HG03135 (cell line): Measurements from ENCODE around the gene KDM5A.
"Not testable (repeated sequence)": the region's sequence is repeated elsewhere in the genome, so short reads cannot be mapped to it uniquely, and the experiment has no call there.

Experiments
- ATAC-seq: cut with Tn5 transposase; IDR thresholded peaks from one replicate; pipeline ENCODE4 v1.9.1; 2021; ENCODE audit warnings: mild to moderate bottlenecking, moderate library complexity; ENCODE audit not compliant: unreplicated experiment

KDM5A gene

GRCh38 chr12:241266-241665 lies 147.9 kb downstream of the KDM5A start:
- no peak for ATAC-seq

GRCh38 chr12:240566-240965 lies 148.6 kb downstream of the KDM5A start:
- ATAC-seq, result no peak

GRCh38 chr12:238736-239398 lies 150.3 kb downstream of the KDM5A start:
- ATAC-seq, result no peak

- no peak for ATAC-seq
Measured at GRCh38 chr12:238116-238515, 151.0 kb downstream of the KDM5A start.

DNA sequence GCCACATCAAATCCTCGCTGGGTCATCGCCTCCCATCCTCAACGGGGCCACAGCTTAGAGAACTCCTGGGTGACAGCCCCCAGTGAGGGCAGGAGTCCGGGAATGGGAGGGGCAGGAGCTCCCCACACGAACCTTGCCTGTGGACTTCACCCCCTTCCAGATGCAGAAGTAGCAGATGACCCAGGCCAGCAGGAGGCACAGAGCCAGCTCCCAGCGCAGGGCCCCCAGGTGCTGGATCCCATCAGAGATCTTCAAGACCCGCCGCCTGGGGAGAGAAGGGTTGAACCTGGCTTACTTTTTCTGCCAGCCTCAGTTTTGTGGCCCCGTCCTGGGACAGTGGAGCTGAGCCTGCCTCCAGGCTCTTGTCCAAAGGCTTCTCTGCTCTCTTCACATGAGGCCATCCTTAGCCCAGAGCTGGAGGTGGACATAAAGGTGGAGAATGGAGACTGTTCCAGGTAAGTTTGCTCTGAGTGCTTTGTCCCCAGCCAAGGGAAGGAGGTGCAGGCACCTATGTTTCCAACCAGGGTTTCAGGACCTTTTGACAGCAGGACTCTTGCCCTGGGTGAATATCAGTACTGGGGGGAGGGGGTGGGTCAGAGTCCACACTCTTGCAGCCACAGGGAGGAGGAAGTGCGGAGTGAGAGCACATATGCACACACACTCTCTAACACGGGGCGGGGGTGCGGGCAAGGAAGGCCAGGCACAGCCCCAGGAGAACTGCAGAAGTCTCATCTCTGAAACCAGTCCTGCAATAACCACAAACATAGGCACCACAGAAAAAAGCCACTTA lies 151.9 kb downstream of the KDM5A start:
- no peak for ATAC-seq

DNA sequence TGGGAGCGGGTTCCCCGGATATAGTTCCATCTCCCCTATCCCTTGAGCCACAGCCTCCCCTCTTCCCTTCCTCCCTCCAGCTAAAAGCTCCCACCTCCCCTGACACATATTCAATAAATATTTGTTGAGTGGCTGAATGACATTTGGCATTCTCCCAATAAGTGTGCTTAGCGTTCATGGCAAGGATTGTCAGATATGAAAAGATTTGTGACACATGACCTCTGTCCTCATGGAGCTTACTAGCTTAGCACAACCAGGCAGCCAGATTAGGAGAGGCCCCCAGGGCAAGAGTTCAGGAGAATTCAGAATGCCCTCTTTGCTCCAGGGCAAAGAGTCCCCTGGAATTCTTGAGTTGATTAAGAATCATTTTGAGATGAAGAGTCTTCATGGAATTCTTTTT lies 152.7 kb downstream of the KDM5A start:
- no peak for ATAC-seq

DNA sequence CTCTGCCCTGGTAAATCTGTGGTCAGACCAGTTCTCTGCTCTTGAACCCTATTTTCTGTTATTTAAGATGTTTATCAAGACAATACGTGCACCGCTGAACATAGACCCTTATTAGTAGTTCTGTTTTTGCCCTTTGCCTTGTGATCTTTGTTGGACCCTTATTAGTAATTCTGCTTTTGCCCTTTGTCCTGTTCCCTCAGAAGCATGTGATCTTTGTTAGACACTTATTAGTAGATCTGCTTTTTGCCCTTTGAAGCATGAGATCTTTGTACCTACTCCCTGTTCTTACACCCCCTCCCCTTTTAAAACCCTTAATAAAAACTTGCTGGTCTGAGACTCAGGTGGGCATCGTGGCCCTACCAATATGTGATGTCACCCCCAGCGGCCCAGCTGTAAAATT lies 153.2 kb downstream of the KDM5A start:
- ATAC-seq, result not testable (repeated sequence)

DNA sequence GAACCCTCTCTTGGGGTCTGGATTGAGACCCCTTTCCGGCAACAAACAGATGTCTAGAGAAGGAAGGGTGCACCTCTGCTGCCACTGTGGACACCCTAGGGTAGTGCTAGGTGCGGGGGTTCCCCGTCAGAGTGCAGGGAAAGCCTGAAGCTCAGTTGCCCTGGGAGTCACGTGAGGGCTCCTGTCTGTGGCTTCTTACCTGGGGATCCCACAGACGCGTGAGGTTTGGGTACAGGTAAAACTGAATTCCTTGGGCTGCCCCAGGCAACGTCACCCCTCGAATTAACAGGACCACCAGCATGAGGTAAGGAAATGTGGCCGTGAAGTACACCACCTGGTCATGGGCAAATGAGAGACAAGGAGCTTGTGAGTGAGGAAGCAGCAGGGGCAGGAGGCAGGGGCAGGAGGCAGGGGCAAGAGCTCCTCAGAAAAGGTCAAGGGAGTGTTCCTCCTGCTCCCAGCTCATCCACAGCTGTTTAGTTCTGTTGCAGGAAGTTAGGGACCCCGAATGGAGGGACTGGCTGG lies 154.2 kb downstream of the KDM5A start:
- no peak for ATAC-seq

DNA sequence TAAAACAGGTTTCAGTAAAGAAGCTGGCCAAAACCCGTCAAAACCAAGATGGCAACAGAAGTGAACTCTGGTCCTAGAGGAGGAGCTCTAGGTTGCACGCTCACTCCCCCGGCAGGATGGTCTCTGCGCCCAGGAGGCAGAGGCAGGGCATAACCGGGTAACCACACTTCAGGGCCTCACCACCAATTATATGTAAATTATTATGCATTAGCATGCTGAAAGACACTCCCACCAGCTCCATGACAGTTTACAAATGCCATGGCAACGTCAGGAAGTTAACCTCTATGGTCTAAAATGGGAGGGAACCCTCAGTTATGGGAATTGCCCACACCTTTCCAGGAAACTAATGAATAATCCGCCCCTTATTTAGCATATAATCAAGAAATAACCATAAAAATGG lies 155.1 kb downstream of the KDM5A start:
- ATAC-seq, result no peak

DNA sequence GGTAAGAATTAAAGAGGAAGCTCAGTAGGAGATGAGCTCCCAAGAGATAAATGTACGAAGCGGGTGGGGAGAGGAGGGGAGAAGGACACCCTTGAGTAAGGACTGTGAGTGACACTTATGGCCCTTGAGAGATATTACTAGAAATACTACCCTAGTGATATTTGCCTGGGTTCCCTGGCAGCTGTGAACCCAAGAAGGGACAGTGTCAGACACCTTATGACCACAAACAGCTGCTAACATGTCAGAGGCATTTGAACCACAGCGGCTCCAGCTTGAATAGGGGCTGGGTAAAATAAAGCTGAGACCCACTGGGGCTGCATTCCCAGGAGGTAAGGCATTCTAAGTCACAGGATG lies 155.5 kb downstream of the KDM5A start:
- ATAC-seq, result no peak

DNA sequence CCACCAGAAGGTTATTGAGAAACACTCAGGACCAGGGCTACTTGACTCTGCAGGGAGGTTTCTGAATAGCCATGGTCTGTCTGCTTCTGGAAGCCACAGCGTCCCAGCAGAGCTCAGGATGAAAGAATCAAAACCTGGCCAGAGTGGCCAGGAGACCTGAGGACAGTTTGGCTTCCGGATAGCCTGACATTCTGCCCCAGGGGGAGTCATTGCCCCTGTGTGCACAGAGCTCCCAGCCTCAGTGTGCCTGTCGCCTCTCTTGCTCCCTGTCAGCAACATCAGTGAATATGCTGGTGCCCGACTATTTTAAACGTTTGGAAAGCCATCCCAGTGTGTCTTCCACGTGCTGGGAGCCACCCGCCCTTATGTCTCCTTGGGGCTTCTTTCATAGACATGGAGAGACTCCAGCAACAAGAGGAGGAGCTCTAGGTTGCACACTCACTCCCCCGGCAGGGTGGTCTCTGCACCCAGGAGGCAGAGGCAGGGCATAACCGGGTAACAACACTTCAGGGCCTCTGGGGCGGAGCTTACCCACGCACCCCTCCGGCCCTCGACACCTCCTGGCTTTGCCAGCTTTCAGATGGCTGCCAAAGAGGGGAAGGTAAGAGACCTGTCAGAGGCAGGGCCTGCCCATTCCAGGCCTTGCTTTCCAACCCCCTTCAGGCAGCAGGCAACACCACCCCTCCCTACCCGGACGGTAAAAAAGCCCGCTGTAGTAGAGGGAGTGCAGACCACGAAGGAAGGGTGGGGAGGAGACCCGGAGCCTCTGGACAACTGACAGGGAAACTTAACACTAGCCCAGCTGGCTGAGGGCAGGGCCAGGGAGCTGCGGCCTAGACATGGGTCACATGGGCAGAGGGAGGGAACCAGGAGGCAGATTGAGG lies 156.1 kb downstream of the KDM5A start:
- ATAC-seq, result no peak

DNA sequence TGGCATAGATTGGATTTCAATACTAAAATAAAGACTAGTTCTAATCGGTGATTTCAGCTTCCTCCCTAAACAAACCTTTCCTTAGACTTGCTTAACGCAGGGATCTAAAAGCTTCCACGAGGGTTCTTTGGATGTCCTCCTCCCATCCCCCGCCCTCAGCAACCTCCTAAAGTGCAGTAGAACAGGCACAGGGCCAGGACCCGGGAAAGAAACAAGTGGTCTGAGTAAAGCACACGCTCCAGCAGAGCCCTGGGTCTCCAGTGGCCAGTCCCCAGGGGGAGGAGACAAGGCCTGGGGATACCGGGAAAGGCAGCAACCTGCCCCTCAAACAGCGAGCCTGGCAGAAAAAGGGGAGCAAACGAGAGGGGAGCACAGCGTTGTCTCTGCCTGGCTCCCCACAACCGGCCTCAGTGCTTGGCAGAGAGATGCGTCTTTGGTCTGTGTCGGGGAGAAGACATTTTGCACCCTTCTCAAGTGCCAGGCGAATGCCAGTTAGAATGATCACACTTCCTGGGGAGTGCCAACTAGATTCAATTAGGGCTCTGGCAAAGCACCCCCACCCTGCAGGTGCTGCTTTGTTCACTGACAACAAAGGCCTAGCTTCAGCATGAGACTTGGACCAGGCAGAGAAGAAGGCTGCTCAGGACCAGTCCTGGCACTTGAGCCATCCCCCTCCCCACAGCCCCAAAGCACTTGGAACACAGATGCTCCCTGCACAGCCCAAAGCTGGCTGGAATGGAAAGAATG lies 158.0 kb downstream of the KDM5A start:
- no peak for ATAC-seq
